ENCODE measurements around the gene VPS13D. TPM values are rescaled to one million over a fixed set of nuclear protein-coding genes. Genes with fewer than 3 reads are reported as not detected.
A peak's percentile ranks its signal among the peaks of the same experiment; 100 is the strongest.

VPS13D gene
- total and polyA plus RNA-seq, 2 of the 4 experiments (the other 2 are of a cell fraction): 9.0 to 16.3 TPM

GRCh38 chr1:12519693-12520364, 290.0 kb downstream of the VPS13D start:
- Histone ChIP-seq H2AK5ac (ENCODE audit: low read depth, low read length) (peak overlapping the region; percentile 27; the same call in 1 of the 2 replicates), H2BK120ac (ENCODE audit: low read depth, low read length) (0 out of 2 replicates have a peak overlapping the region, but pooled peaks have one; percentile 1), H3K4ac (ENCODE audit: low read depth, low read length) (no peak overlapping the region), H3K27ac (ENCODE audit: insufficient read depth, low read length) (no peak overlapping the region), H3K18ac (ENCODE audit: low read depth, low read length) (no peak overlapping the region), H3K4me3 (ENCODE audit: insufficient read depth, low read depth, low read length) (no peak overlapping the region), H3K36me3 (ENCODE audit: control insufficient read depth, insufficient read depth, low read length) (no peaks in the 10 kb centered on the region), H2AK9ac (replicated peaks; ENCODE audit: low read depth, low read length, poor library complexity) (no peak overlapping the region), H3K23ac (ENCODE audit: low read depth, low read length) (no peak overlapping the region), H3K4me2 (ENCODE audit: low read depth, low read length) (no peak overlapping the region), H2AFZ (replicated peaks; ENCODE audit: low read length, poor library complexity) (no peak overlapping the region), H3K56ac (ENCODE audit: extremely low read depth, insufficient read depth, low read length) (no peak overlapping the region), H4K8ac (ENCODE audit: low read depth in 2 of 2, low read length in 2 of 2) (no peak overlapping the region), H4K91ac (ENCODE audit: insufficient read depth, low read depth, low read length) (no peak overlapping the region), H2BK15ac (ENCODE audit: low read depth, low read length) (0 out of 3 replicates have a peak overlapping the region, but pooled peaks have one; percentile 36), H3K4me1 (ENCODE audit: control insufficient read depth, insufficient read depth, low read length) (peaks cover 2% of the 10 kb centered on the region; the same call in 1 of the 2 replicates), H3K14ac (replicated peaks; ENCODE audit: low read depth, low read length) (no peak overlapping the region), H2BK5ac (ENCODE audit: low read depth, low read length, poor library complexity, severe bottlenecking) (no peak overlapping the region), H3K27me3 (ENCODE audit: control insufficient read depth, insufficient read depth, low read length) (no peaks in the 10 kb centered on the region), H4K5ac (ENCODE audit: low read depth, low read length) (no peak overlapping the region), H3K9ac (ENCODE audit: low read depth, low read length) (no peak overlapping the region), H2BK20ac (ENCODE audit: low read depth, low read length) (no peak overlapping the region), H3K9me3 (ENCODE audit: control insufficient read depth, insufficient read depth, low read length) (no peaks in the 10 kb centered on the region), H3K9me1 (ENCODE audit: insufficient read depth, low read length) (no peaks in the 10 kb centered on the region), H3K79me1 (ENCODE audit: low read depth in 1 of 2, low read length in 2 of 2) (no peaks in the 10 kb centered on the region), H4K20me1 (ENCODE audit: insufficient read depth, low read length) (no peaks in the 10 kb centered on the region)
- dilution Hi-C loops (cut with HindIII; ENCODE audit: low sequenced_read_pairs, unreplicated experiment) (no loop called here), intact Hi-C loops (cut with micrococcal nuclease) (no loop called here), in situ Hi-C loops (cut with MboI; ENCODE audit: low sequenced_read_pairs) (no loop called here)
- DNase-seq (no peak), ATAC-seq (ENCODE audit: low read depth) (no peak)
- CTCF ChIA-PET: no interaction called here
- no peak for TF ChIP-seq CTCF (conservative IDR thresholded peaks at IDR 0.05; ENCODE audit: low read depth, low read length)
- no peak for TF ChIP-seq RAD21 (IDR thresholded peaks at IDR 0.05; ENCODE audit: low read length)
- no peak for TF ChIP-seq MXI1 (IDR thresholded peaks at IDR 0.05; ENCODE audit: borderline replicate concordance, low read depth, low read length)
- TF ChIP-seq FOS (IDR thresholded peaks at IDR 0.05; ENCODE audit: low read depth, low read length): no peak
- no peak for TF ChIP-seq CEBPB (IDR thresholded peaks at IDR 0.05; ENCODE audit: low read depth, low read length)
- no peak for TF ChIP-seq MAZ (IDR thresholded peaks at IDR 0.05; ENCODE audit: borderline replicate concordance, low read depth, low read length)
- TF ChIP-seq RFX5 (IDR thresholded peaks at IDR 0.05; ENCODE audit: low read depth, low read length): no peak
- TF ChIP-seq MAFK (IDR thresholded peaks at IDR 0.05; ENCODE audit: low read depth, low read length): no peak
- TF ChIP-seq ELK1 (IDR thresholded peaks at IDR 0.05; ENCODE audit: borderline replicate concordance, low read depth, low read length): no peak
- TF ChIP-seq RCOR1 (IDR thresholded peaks at IDR 0.05; ENCODE audit: insufficient replicate concordance, low read length): no peak
- TF ChIP-seq USF2 (IDR thresholded peaks at IDR 0.05; ENCODE audit: low read depth, low read length): no peak
- TF ChIP-seq CHD1 (IDR thresholded peaks at IDR 0.05; ENCODE audit: low read depth, low read length): no peak
- no peak for TF ChIP-seq BHLHE40 (IDR thresholded peaks at IDR 0.05; ENCODE audit: low read depth, low read length)
- TF ChIP-seq NFE2L2 (IDR thresholded peaks at IDR 0.05; ENCODE audit: low read depth, low read length): no peak
- TF ChIP-seq SMC3 (IDR thresholded peaks at IDR 0.05; ENCODE audit: low read depth, low read length): no peak
- no peak for TF ChIP-seq POLR2A (IDR thresholded peaks at IDR 0.05; ENCODE audit: low read depth, low read length)
- POLR2A ChIA-PET (ENCODE audit: unreplicated experiment): interaction anchor here (0.6 kb wide), 1 partner anchor 190 kb away, joined by 3 read pairs; no protein-coding TSS in a partner anchor
- no TSS peak for BruUV-seq (replicated peaks)
- 75% methylated on average over 2 of the region's 11 CpGs; no CpG with 5 or more reads in 1 of the 2 experiments for WGBS, 2 experiments (ENCODE audit: extremely low coverage in 2 of 2, insufficient read length in 1 of 2)
